ENCODE measurements around the gene TMEM97.

DNA sequence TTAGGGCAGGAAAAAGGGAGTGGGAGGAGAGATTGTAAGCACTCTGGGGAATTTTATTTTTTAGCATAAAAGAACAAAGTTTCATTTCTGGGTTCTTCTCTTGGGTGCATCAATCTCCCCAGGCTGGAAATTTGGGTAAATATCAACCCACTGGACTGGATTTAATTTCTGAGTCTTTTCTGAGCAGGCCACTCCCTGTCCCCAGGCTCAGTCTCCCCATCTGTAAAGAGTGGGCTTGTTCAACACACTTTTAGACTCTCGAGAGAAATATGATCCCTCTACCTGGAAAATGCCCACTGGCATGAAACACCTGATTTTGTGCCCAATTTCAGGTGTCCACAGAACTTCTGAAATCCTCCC, 51.7 kb downstream of the TMEM97 start:
- no peak for TF ChIP-seq CTCF (IDR thresholded peaks at IDR 0.05)
- TF ChIP-seq EZH2 (IDR thresholded peaks at IDR 0.05) = no peak
- no peak for TF ChIP-seq EZH2phosphoT487 (IDR thresholded peaks at IDR 0.05)
